Gastroesophageal sphincter (tissue), 4 donors: ENCODE results near the gene MEPE. TPM values are rescaled to one million over a fixed set of nuclear protein-coding genes. Genes with fewer than 3 reads are reported as not detected.
A peak's percentile ranks its signal among the peaks of the same experiment; 100 is the strongest.

Source experiments
- ATAC-seq: fragments of 150-250 bp; one replicate; pipeline ENCODE4 v1.9.1; 2016; ENCODE audit warnings: mild to moderate bottlenecking, moderate library complexity
- H3K27ac ChIP-seq, 4 donors: fragments of 200-600 bp; sonication (generic) in 3 of 4; 1 replicate in 3 of 4; 2 replicates in 1 of 4; pipeline ENCODE4 v1.5.1; 2016 to 2019
- H3K27me3 ChIP-seq: fragments of 200-600 bp; sonication (generic); one replicate; pipeline ENCODE4 v1.5.1; 2019
- H3K36me3 ChIP-seq, 2 donors: fragments of 200-600 bp; sonication (generic); one replicate each; pipeline ENCODE4 v1.5.1; 2019; ENCODE audit warnings: control low read depth in 1 of 2
- H3K4me1 ChIP-seq, 3 donors: fragments of 200-600 bp; sonication (generic); 1 replicate in 2 of 3; 2 replicates in 1 of 3; pipeline ENCODE4 v1.5.1; 2016 to 2019; ENCODE audit warnings: control low read depth in 2 of 3
- H3K4me3 ChIP-seq, 2 donors: fragments of 200-600 bp; sonication (generic); one replicate each; pipeline ENCODE4 v1.5.1; 2019; ENCODE audit warnings: mild to moderate bottlenecking in 1 of 2, moderate library complexity in 1 of 2
- H3K9me3 ChIP-seq, 3 donors: fragments of 200-600 bp; sonication (generic); one replicate each; pipeline ENCODE4 v1.5.1; 2017 to 2019; ENCODE audit warnings: control low read depth in 2 of 3
- CTCF ChIP-seq, 4 experiments: fragments of 200-600 bp in 2 of 4; fragments of 450-650 bp in 2 of 4; sonication (generic) in 1 of 4; IDR thresholded peaks; one replicate each; pipeline ENCODE4 v1.5.1; 2017 to 2019; ENCODE audit warnings: antibody characterized with exemption in 4 of 4, mild to moderate bottlenecking in 2 of 4, moderate library complexity in 2 of 4
- EP300 ChIP-seq: sonication (generic); formaldehyde crosslinking; IDR thresholded peaks from one replicate; pipeline ENCODE4 v1.6.1; 2017; ENCODE audit warnings: antibody characterized with exemption, mild to moderate bottlenecking
- POLR2A ChIP-seq, 2 donors: fragments of 450-650 bp; IDR thresholded peaks; one replicate each; pipeline ENCODE4 v1.6.1; 2017; ENCODE audit warnings: antibody characterized with exemption in 2 of 2, mild to moderate bottlenecking in 2 of 2, moderate library complexity in 1 of 2
- POLR2AphosphoS5 ChIP-seq: sonication (generic); formaldehyde crosslinking; IDR thresholded peaks from one replicate; pipeline ENCODE4 v1.6.1; 2017; ENCODE audit warnings: antibody characterized with exemption
- WGBS, 2 donors: methylation state at CpG; one replicate each; pipeline ENCODE4 v1.1.5; 2018; ENCODE audit warnings: low coverage in 1 of 2; 5-methylcytosine and 5-hydroxymethylcytosine counted together
- total RNA-seq, 4 donors: library from RNA; depleted of rRNA; stranded (reverse); fragments of >200 nt; gene quantifications; one replicate each; pipeline ENCODE4 v1.1.0, GENCODE V29; 2016

Gene MEPE
- total RNA-seq, 4 donors from 2014 or later = not detected

GRCh38 chr4:87824352-87824751 lies 8.4 kb upstream of the MEPE start:
- no peaks in the 10 kb centered on the region for H3K9me3 ChIP-seq
- H3K4me3 ChIP-seq = no peak overlapping the region
- TF ChIP-seq POLR2AphosphoS5 (no peak), CTCF (IDR thresholded peaks at IDR 0.05) (no peak), POLR2A (IDR thresholded peaks at IDR 0.05) (no peak), EP300 (no peak)
- no peaks in the 10 kb centered on the region for H3K36me3 ChIP-seq
- ATAC-seq = no peak
- H3K27ac ChIP-seq = no peak overlapping the region
- no peaks in the 10 kb centered on the region for H3K4me1 ChIP-seq
- no peaks in the 10 kb centered on the region for H3K27me3 ChIP-seq
- 20 to 81% methylated on average over 1 of the region's 1 CpG for WGBS, 2 donors

DNA sequence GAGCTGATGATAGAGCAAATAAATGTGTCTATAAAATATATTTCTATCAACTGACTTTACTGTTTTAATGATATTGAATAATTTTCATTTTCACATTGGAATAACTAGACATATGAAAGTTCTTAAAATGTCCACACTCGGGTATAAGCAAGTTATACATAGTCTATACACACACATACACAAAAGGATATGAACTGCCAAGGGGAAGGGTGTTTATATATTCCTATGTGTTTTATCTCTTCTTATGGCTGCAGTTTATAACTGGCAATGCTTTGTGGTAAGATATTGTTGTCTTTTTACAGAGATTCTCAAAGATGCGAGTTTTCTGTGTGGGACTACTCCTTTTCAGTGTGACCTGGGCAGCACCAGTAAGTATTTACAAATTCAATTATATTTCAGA lies 1.6 kb downstream of the MEPE start:
- TF ChIP-seq POLR2A (IDR thresholded peaks at IDR 0.05) (no peak), POLR2AphosphoS5 (no peak), CTCF (IDR thresholded peaks at IDR 0.05) (no peak), EP300 (no peak)
- no peak for ATAC-seq
- WGBS, 2 donors = 62 to 66% methylated on average over 2 of the region's 2 CpGs
- H3K36me3 ChIP-seq = no peaks in the 10 kb centered on the region
- no peaks in the 10 kb centered on the region for H3K27me3 ChIP-seq
- peaks cover 0 to 8% (median 0%) of the 10 kb centered on the region in 3 donors for H3K4me1 ChIP-seq
- H3K27ac ChIP-seq = no peak overlapping the region
- H3K9me3 ChIP-seq = no peaks in the 10 kb centered on the region
- no peak overlapping the region for H3K4me3 ChIP-seq

DNA sequence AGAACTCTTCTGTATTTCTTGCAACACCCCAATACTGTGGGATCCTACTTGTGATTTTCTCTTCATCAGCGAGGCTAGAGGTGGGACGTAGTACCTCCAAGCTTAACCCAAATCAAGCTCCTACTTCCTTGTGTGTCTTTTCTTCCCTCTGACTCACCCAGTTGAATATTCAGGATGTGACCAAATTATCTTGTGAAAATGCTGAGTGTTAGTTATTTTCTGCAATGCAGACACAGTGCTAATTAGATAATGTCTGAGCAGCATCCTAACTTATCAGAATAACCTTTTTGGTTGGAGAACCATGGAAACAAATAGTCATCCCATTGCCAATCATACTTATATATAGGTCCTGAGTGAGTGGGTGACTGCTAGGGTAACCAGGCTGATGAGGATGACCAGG lies 2.4 kb downstream of the MEPE start:
- H3K36me3 ChIP-seq = no peaks in the 10 kb centered on the region
- no peak for ATAC-seq
- H3K27me3 ChIP-seq = no peaks in the 10 kb centered on the region
- WGBS, 2 donors = 80 to 97% methylated on average over 2 of the region's 2 CpGs
- H3K9me3 ChIP-seq = no peaks in the 10 kb centered on the region
- no peak for TF ChIP-seq CTCF (IDR thresholded peaks at IDR 0.05)
- TF ChIP-seq EP300 = no peak
- TF ChIP-seq POLR2AphosphoS5 = no peak
- TF ChIP-seq POLR2A (IDR thresholded peaks at IDR 0.05) = no peak
- H3K4me1 ChIP-seq = peaks cover 0 to 10% (median 0%) of the 10 kb centered on the region in 3 donors
- H3K4me3 ChIP-seq = no peak overlapping the region
- no peak overlapping the region for H3K27ac ChIP-seq

DNA sequence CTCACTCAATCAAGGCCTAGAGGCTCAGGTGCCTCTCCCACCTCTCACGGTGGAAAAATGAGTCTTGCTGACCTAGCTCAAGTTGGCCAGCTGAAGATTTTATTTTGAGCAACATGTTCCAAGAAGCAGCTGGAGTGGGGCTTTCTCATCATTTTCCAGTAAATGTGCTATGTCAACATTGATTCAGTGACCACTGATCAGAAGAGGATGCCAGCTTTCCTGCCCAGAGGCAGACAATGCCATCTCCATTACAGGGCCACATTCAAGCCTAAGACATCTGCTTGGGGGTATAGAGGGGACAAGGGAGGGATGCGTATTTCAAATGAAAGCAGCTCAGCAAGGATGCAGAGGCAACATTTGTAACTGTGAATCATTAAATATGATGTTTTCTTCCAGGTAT lies 3.0 kb downstream of the MEPE start:
- WGBS, 2 donors = 80 to 90% methylated on average over 1 of the region's 2 CpGs
- ATAC-seq = no peak
- H3K27me3 ChIP-seq = no peaks in the 10 kb centered on the region
- H3K36me3 ChIP-seq = no peaks in the 10 kb centered on the region
- peaks cover 0 to 10% (median 0%) of the 10 kb centered on the region in 3 donors for H3K4me1 ChIP-seq
- no peak overlapping the region for H3K27ac ChIP-seq
- no peaks in the 10 kb centered on the region for H3K9me3 ChIP-seq
- no peak for TF ChIP-seq CTCF (IDR thresholded peaks at IDR 0.05)
- TF ChIP-seq EP300 = no peak
- TF ChIP-seq POLR2AphosphoS5 = no peak
- TF ChIP-seq POLR2A (IDR thresholded peaks at IDR 0.05) = no peak
- no peak overlapping the region for H3K4me3 ChIP-seq

- Histone ChIP-seq H3K27ac (peak overlapping the region in 1 of 4 donors; percentile 49), H3K27me3 (no peaks in the 10 kb centered on the region), H3K36me3 (no peaks in the 10 kb centered on the region), H3K4me3 (no peak overlapping the region), H3K9me3 (no peaks in the 10 kb centered on the region), H3K4me1 (peaks cover 0 to 10% (median 0%) of the 10 kb centered on the region in 3 donors)
- no peak for ATAC-seq
- WGBS, 2 donors = 72 to 100% methylated on average over 2 to 4 of the region's 6 CpGs
- TF ChIP-seq CTCF (IDR thresholded peaks at IDR 0.05) = peak in 2 of 4 experiments; percentile 10 to 33
- no peak for TF ChIP-seq EP300
- TF ChIP-seq POLR2AphosphoS5 = no peak
- TF ChIP-seq POLR2A (IDR thresholded peaks at IDR 0.05) = no peak
Observed at GRCh38 chr4:87838205-87838604, 5.4 kb downstream of the MEPE start.
